Testis (tissue), 3 donors: ENCODE measurements around the gene AXIN1. TPM values are rescaled to one million over a fixed set of nuclear protein-coding genes. Genes with fewer than 3 reads are reported as not detected.

Experiments
- DNase-seq: peaks from one replicate; pipeline ENCODE4 v3.0.0-alpha.2; 2019
- H3K27ac ChIP-seq, 2 donors: fragments of 200-600 bp; sonication (generic); one replicate each; pipeline ENCODE4 v1.5.1; 2019
- H3K27me3 ChIP-seq: fragments of 200-600 bp; sonication (generic); one replicate; pipeline ENCODE4 v1.5.1; 2019
- H3K36me3 ChIP-seq: fragments of 200-600 bp; sonication (generic); one replicate; pipeline ENCODE4 v1.5.1; 2017; ENCODE audit warnings: low read depth; ENCODE audit errors: missing control alignments
- H3K4me1 ChIP-seq: fragments of 200-600 bp; sonication (generic); one replicate; pipeline ENCODE4 v1.5.1; 2019
- H3K4me3 ChIP-seq, 2 donors: fragments of 200-600 bp; sonication (generic); one replicate each; pipeline ENCODE4 v1.5.1; 2017 to 2019
- H3K9me3 ChIP-seq: fragments of 200-600 bp; sonication (generic); one replicate; pipeline ENCODE4 v1.5.1; 2017
- POLR2A ChIP-seq: fragments of 450-650 bp; IDR thresholded peaks from one replicate; pipeline ENCODE4 v1.6.1; 2017; ENCODE audit warnings: antibody characterized with exemption, mild to moderate bottlenecking, moderate library complexity
- WGBS, 2 donors: methylation state at CpG; one replicate each; pipeline ENCODE4 v1.1.5; 2018; 5-methylcytosine and 5-hydroxymethylcytosine counted together
- intact Hi-C: fragments of 100-400 bp; cut with DNase I; formaldehyde crosslinking; loops from one replicate; pipeline ENCODE4 v1.15.1; 2023; ENCODE audit warnings: low total_unique reads
- polyA plus RNA-seq: library from polyadenylated mRNA; stranded (reverse); fragments of 350-450 nt; fragmentation: Illumina TruSeq; extraction: RNeasy Lipid Tissue Mini Kit (QIAGEN cat#74804); gene quantifications from one replicate; pipeline ENCODE4 v1.2.3, GENCODE V29; 2014; ENCODE audit warnings: low read depth, low replicate concordance; ENCODE audit not compliant: insufficient read depth
- total RNA-seq, 2 donors: library from RNA; depleted of rRNA; stranded (reverse); fragments of >200 nt; gene quantifications; one replicate each; pipeline ENCODE4 v1.2.3, GENCODE V29; 2016
- TF ChIP-seq, protein P1 (sequence below), 3 experiments: fragments of 450-650 bp in 2 of 3; fragments of 200-600 bp in 1 of 3; sonication (generic) in 1 of 3; IDR thresholded peaks; one replicate each; pipeline ENCODE4 v1.5.1; 2016 to 2019; ENCODE audit warnings: antibody characterized with exemption in 3 of 3, mild to moderate bottlenecking in 2 of 3, moderate library complexity in 1 of 3

AXIN1 gene
- total and polyA plus RNA-seq, 3 donors from 2014 or later = 19.4 to 32.0 (median 30.6) TPM

DNA sequence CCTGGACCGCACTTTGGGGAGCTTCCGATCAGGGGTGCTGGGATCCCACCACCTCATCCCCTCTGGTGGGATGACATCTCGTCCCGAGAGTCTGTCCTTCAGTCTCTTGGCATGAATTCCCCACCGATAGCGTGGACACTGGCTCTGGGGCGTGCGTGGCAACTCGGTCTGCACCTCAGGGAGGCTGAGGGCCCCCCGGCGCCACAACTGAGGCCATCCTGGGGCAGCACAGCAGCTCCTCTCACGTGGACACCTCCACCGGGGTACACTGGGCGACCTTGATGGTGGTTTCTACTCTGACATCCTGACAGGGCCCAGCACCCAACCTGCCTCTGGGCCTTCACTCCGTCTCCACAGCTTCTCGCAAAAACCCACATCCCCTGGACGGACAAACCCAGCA is 61.0 kb downstream of the AXIN1 start:
- Histone ChIP-seq H3K27me3 (no peaks in the 10 kb centered on the region), H3K4me1 (no peaks in the 10 kb centered on the region), H3K27ac (no peak overlapping the region), H3K4me3 (no peak overlapping the region), H3K9me3 (no peaks in the 10 kb centered on the region), H3K36me3 (no peaks in the 10 kb centered on the region)
- intact Hi-C loops = no loop called here
- WGBS, 2 donors = 96% methylated on average over 17 of the region's 17 CpGs
- TF ChIP-seq POLR2A = no peak
- no peak for DNase-seq

DNA sequence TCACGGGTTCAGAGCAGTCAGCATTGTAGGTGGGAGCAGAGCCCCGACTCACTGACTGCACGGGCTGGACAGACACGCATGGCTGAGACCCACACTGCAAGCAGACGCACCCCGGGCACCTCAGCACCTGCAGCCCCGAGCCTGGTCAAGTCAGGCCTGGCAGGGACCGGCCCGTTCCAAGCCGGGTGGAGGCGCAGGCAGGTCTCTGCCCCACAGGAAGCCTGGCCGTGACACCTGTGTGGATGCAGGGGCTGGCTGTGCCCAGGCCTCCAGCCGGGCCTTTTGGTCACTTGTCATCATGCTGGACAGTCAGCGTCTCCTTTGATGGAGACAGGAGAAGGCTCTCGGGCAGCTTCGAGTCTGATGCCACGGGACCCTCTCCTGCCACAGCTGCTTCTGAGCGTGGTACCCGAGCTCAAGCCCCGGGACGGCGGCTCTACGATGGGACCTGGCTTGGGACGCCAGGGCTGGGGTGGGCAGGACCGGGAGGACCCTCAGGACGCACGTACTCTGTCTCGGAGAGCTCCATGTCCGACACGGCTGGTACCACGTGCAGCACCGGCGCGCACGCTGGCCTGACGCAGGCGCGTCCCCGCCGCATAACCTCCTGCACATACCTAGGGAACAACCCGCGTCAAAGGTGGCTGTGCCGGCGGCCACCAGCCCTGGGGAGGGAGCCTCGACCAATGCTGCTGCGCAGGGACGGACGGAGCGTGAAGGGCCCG is 61.7 kb downstream of the AXIN1 start:
- intact Hi-C loops = no loop called here
- Histone ChIP-seq H3K36me3 (no peaks in the 10 kb centered on the region), H3K4me1 (no peaks in the 10 kb centered on the region), H3K27me3 (no peaks in the 10 kb centered on the region), H3K9me3 (no peaks in the 10 kb centered on the region), H3K4me3 (no peak overlapping the region), H3K27ac (no peak overlapping the region)
- TF ChIP-seq POLR2A = no peak
- TF ChIP-seq, protein P1, sequence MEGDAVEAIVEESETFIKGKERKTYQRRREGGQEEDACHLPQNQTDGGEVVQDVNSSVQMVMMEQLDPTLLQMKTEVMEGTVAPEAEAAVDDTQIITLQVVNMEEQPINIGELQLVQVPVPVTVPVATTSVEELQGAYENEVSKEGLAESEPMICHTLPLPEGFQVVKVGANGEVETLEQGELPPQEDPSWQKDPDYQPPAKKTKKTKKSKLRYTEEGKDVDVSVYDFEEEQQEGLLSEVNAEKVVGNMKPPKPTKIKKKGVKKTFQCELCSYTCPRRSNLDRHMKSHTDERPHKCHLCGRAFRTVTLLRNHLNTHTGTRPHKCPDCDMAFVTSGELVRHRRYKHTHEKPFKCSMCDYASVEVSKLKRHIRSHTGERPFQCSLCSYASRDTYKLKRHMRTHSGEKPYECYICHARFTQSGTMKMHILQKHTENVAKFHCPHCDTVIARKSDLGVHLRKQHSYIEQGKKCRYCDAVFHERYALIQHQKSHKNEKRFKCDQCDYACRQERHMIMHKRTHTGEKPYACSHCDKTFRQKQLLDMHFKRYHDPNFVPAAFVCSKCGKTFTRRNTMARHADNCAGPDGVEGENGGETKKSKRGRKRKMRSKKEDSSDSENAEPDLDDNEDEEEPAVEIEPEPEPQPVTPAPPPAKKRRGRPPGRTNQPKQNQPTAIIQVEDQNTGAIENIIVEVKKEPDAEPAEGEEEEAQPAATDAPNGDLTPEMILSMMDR (IDR thresholded peaks at IDR 0.05) = no peak
- no peak for DNase-seq
- WGBS, 2 donors = 97% methylated on average over 50 of the region's 50 CpGs; no CpG with 5 or more reads in 1 of the 2 donors

DNA sequence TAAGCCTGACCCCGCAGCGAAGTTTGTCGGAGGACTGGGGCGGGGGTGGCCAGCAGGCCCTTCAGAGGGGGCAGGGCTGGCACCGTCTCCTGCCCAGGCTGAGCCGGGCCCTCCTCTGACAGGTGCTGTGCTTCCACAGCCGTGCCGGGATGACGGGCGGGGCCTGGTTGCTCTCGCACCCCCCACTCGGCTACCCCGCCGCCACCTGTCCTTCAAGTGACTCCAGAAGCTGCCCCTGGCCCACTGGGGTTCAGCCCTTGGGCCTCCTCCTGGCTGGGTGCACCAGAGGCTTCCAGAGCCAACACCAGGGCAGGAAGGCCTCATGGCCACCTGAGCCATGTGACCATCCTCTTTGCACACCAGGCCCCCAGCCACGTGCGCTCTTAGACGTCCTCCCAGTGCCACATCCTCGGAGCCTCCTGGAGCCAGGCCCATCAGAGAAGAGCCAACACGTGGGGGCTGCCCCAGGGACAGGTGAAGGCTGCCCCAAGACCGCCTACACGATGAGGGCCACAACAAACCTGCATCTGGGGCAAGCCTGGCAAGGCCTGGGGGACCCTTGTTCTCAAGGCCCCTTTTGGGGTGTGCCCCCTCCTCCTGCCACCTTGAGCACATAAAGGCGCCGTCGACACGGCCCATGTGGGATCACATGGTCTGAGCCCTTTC is 62.4 kb downstream of the AXIN1 start:
- H3K4me3 ChIP-seq = no peak overlapping the region
- no peak for DNase-seq
- 80 to 91% methylated on average over 2 to 25 of the region's 25 CpGs for WGBS, 2 donors
- intact Hi-C loops = no loop called here
- no peak for TF ChIP-seq POLR2A
- TF ChIP-seq, protein P1 (IDR thresholded peaks at IDR 0.05) = no peak
- H3K9me3 ChIP-seq = no peaks in the 10 kb centered on the region
- no peak overlapping the region for H3K27ac ChIP-seq
- H3K36me3 ChIP-seq = no peaks in the 10 kb centered on the region
- H3K27me3 ChIP-seq = no peaks in the 10 kb centered on the region
- H3K4me1 ChIP-seq = no peaks in the 10 kb centered on the region

DNA sequence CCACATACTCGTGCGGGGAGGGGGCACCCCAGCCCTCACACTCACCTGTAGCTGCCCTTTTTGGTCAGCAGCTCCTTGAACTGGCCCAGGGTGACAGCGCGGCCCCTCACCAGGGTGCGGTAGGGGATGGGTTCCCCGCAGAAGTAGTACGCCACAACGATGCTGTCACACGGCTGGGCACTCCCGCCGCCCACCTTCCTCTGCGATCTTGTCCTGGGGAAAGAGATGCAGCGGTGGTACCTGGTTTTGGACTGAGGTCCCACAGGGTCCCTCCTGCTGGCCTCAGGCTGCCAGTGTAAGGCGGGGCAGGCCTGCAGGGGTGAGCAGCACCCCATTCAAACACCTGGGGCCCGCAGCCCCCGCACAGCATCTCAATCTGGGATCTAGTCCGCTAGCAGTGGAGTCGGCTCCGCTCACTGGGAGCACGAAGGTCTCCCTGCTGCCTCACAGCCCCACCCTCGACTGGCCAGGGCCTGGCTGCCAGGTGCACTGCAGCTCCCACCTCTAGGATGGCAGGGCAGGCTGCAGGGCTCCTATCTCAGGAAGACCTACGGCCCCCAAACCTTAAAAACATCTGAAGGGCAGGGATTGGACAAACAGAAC is 63.0 kb downstream of the AXIN1 start:
- Histone ChIP-seq H3K4me1 (no peaks in the 10 kb centered on the region), H3K27me3 (no peaks in the 10 kb centered on the region), H3K9me3 (no peaks in the 10 kb centered on the region), H3K27ac (no peak overlapping the region), H3K36me3 (no peaks in the 10 kb centered on the region), H3K4me3 (no peak overlapping the region)
- no peak for DNase-seq
- intact Hi-C loops = no loop called here
- 90 to 93% methylated on average over 20 to 22 of the region's 22 CpGs for WGBS, 2 donors
- TF ChIP-seq POLR2A = no peak
- TF ChIP-seq, protein P1 (IDR thresholded peaks at IDR 0.05) = no peak
